GM21367 (cell line): Measurements from ENCODE around the gene CACNA1I.

Experiments used
- ATAC-seq: cut with Tn5 transposase; IDR thresholded peaks from one replicate; pipeline ENCODE4 v1.9.1; 2021; ENCODE audit not compliant: unreplicated experiment

CACNA1I gene

GRCh38 chr22:39686776-39687525, 116.4 kb downstream of the CACNA1I start:
- ATAC-seq, result no peak

GRCh38 chr22:39688186-39688785, 117.7 kb downstream of the CACNA1I start:
- no peak for ATAC-seq

DNA sequence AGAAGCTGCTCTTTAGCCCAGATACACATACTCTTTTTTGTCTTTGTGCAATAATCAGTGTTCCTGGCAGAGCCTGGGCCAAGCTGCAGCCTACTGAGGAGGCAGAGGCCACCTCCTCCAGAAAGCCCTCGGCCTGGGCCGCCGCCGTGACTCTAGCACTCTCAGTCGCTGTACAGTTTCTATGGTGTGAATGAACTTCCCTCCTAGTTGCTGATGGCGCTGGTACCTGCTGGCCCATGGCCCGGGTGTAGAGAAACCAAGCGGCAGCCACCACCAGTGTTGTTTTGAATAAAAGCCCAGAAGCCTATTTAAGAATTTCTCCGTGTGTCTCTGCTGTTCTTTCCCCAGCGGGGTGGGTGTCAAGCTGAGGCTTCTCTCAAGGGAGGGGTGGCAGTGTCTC, 118.9 kb downstream of the CACNA1I start:
- ATAC-seq, result no peak

DNA sequence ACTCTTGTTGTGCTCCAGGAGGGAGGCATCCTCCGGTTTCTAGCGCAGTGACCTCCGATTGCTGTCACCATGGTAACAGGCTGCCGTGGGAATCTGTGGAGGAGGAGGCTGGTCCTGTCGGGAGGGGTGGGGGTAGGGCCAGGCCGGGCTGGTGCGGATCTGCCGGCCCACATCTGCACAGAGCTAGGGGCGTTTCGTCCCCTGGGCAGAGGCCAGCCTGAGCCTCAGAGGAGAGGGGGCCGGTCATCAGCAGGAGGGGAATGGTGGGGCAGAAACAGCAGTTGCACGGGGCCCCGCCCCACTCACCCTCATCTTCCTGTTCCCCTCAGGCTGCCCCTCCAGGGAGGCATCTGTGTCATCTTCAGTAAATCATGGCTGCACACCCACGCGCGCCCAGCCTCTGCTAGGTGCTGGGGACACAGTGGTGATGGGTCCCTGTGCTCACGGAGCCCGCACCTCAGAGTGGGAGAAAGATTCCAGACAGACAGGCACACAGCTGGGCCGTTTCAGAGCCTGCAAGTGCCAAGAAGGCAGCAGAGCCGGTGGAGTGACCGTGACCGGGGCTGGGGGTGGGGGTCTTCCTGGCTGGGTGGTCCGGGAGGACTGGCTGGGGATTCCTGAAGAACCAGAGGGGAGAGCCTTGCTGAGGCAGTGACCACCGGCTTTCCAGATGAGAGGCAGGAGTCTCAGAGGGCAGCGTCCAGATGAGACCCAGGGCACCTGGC, 120.5 kb downstream of the CACNA1I start:
- ATAC-seq, result no peak

- no peak for ATAC-seq
These were observed 123.5 kb downstream of the CACNA1I start for GRCh38 chr22:39693943-39694500.

- no peak for ATAC-seq
These were observed 127.4 kb downstream of the CACNA1I start for GRCh38 chr22:39697790-39698430.

DNA sequence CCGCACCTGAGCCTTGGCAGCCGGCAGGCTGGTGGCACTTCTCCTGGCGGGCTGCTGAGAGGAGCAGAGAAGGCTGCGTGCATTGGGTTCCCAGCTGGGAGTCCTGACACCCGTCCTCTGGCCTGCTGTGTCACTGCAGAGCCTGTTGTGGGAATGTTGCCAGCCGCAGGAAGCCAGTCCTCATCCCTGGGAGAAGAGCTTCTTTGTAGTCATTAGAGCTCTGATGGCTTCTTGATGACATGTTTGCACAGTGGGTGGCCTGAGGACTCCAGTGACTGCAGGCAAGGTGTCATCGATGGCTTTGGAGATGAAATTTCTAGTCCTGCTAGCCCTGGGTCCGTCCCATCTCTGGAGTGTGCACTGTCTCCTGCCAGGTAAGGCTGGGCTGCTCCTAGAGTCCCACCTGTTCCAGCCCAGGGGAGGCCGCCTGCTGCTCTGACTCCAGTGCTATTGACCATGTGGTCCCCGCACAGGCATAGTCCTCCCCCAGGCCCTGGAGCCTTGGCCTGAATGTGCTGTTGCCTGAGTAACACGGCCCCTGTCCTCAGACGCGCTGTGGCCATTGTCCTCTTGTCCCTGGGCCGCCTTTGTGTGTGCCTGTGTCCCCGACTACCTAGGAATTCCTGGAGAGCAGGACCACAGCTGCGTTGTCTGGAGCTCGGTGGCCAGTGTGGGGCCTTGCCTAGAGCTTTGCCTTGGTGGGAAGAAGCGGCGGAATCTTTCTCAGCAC, 129.2 kb downstream of the CACNA1I start:
- no peak for ATAC-seq

- ATAC-seq, result no peak
These were observed 130.0 kb downstream of the CACNA1I start for GRCh38 chr22:39700565-39700964.

- ATAC-seq, result no peak
These were observed 132.5 kb downstream of the CACNA1I start for GRCh38 chr22:39703091-39703490.

- ATAC-seq, result no peak
These were observed 133.5 kb downstream of the CACNA1I start for GRCh38 chr22:39703928-39704639.

- ATAC-seq, result no peak
These were observed 134.8 kb downstream of the CACNA1I start for GRCh38 chr22:39705386-39705785.

DNA sequence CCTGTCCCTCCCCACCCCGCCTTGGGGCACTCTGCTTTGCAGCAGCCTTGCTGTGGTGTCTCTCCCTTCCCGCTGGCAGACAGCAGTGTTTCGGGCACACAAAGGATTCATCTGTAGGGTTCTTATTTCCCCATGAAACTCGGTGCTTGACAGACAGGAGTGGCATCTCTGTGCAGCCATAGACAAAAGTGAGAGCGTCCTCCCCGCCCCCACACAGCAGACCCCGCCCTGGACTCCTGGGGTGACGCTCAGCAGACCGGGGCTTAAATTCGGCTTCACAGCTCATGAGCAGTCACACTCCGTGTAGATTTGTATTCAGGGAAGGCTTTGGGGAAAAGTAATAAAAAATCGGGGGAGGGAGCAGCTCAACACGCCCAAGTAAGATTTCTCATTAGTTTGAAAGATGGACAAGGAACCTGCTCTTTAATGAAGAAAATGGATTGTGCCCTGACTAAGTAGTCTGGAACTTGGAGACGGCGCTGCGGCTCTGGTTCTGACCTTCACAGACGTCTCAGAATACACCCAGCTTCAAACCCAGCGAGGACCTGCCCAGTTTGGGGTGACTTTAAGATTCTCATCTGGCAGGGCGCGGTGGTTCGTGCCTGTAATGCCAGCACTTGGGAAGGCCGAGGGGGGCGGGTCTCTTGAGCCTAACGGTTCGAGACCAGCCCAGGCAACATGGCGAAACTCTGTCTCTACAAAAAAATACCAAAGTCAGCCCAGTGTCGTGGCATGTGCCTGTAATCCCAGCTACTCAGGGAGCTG, 136.0 kb downstream of the CACNA1I start:
- ATAC-seq, result no peak

DNA sequence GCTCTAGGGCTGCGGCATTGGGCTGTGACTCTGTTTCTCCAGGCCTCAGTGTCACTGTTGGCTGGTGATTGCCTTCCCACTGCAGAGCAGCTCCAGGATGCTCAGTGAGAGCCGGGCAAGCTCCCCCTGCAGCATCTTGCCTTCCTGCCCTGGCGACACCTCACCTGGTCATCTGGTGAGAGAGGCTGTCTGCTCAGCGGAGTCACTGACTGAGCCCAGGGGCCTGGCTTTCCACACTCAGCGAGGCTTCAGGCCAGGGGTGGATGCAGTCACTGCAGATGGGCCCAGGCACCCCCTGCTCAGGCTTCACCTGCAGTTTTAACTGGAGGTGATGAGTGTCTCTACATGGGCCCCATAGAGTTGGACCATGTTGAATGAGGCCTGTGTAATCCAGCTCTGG, 136.8 kb downstream of the CACNA1I start:
- ATAC-seq, result no peak

- ATAC-seq, result no peak
These were observed 137.3 kb downstream of the CACNA1I start for GRCh38 chr22:39707816-39708215.

DNA sequence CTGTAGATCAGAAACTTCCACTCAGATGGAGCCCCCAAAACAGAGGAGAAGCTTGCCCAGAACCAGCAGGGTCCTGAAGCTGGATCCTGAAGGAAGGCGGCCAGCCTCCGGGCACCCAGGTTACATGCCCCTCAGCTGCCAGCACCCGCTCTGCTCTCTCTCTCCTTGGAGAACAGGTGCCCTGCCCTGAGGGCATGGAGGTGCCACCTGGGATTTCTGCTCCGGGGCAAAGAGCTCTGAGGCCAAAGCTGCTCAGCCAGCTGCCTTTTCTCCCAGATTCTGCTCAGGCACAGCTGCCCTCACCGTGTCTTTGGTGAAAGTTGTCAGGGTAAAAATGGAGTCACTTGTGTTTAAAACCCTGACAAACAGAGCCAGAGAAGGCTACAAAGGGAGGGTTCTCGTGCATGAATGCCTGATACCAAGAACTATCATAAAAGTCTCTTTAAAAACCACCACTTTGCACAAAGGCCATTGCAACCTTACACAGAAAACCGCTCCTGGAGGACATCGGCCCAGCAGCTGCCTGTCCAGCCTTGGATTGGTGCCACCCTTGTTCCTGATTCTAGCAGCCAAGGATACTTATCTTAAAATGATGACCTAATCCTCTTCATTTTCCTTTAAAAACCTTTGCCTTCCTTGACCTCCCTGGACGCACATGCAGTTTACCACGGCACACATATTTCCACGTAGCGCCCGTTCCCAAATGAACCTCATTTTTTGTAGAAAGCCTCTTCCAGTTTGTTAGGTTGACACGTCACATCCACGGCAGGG, 140.0 kb downstream of the CACNA1I start:
- no peak for ATAC-seq

- ATAC-seq, result no peak
These were observed 141.5 kb downstream of the CACNA1I start for GRCh38 chr22:39712081-39712480.

- ATAC-seq, result no peak
These were observed 142.4 kb downstream of the CACNA1I start for GRCh38 chr22:39712751-39713525.

GRCh38 chr22:39713799-39714290, 143.3 kb downstream of the CACNA1I start:
- ATAC-seq, result no peak
